Sigmoid colon (tissue), 4 donors: ENCODE measurements around the gene TRAF3.

ENCODE experiments used
- EP300 ChIP-seq, 4 donors: sonication (generic); formaldehyde crosslinking; IDR thresholded peaks; one replicate each; pipeline ENCODE4 v1.6.1; 2017; ENCODE audit warnings: antibody characterized with exemption in 4 of 4
- POLR2A ChIP-seq, 2 donors: fragments of 450-650 bp; IDR thresholded peaks; one replicate each; pipeline ENCODE4 v1.6.1; 2016; ENCODE audit warnings: antibody characterized with exemption in 2 of 2, mild to moderate bottlenecking in 2 of 2, moderate library complexity in 2 of 2
- POLR2AphosphoS5 ChIP-seq, 4 donors: sonication (generic); formaldehyde crosslinking; IDR thresholded peaks; one replicate each; pipeline ENCODE4 v1.6.1; 2017; ENCODE audit warnings: antibody characterized with exemption in 4 of 4
- TF ChIP-seq, protein P1 (sequence below), 4 experiments: fragments of 450-650 bp in 3 of 4; fragments of 200-600 bp in 1 of 4; IDR thresholded peaks; one replicate each; pipeline ENCODE4 v1.5.1; 2016 to 2019; ENCODE audit warnings: antibody characterized with exemption in 4 of 4, mild to moderate bottlenecking in 3 of 4, moderate library complexity in 2 of 4

DNA sequence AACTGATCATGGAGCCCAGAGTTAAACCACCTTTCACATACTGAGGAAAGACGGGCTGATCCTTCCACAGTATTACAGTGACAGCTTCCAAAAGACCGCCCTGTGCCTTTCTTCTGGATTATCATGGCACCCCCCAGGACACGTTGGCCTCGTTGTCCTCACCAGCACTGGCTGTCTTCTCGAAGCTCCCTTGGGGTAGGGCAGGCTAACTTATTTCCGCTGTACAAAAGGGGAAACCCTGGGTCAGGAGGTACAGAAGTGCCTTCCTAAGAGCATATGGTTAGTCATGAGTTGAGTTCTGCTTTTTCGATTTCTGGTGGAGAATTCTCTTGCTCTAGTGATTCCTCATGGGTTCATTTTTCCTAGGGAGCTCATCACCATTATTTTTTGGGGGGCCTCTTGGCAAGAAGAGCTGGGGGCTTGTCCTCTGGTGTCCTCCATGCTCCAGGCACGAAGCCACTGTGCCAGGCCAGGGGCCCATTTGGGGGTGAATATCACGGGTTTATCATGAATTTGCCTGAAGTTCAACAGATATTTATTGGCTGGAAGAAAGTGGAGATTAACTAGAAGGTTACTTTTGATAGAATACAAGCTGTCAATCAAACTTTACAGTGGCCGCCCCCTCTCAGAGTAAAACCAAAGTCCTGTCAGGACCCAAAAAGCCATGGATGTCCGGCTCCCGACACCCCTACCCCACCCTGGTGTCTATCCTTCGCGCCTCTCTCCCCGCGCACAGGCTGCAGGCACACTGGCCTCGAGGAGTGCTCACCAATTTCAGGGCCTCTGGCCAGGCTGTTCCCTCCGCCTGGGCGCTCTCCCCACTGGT is 8.8 kb upstream of the TRAF3 start:
- TF ChIP-seq, protein P1, sequence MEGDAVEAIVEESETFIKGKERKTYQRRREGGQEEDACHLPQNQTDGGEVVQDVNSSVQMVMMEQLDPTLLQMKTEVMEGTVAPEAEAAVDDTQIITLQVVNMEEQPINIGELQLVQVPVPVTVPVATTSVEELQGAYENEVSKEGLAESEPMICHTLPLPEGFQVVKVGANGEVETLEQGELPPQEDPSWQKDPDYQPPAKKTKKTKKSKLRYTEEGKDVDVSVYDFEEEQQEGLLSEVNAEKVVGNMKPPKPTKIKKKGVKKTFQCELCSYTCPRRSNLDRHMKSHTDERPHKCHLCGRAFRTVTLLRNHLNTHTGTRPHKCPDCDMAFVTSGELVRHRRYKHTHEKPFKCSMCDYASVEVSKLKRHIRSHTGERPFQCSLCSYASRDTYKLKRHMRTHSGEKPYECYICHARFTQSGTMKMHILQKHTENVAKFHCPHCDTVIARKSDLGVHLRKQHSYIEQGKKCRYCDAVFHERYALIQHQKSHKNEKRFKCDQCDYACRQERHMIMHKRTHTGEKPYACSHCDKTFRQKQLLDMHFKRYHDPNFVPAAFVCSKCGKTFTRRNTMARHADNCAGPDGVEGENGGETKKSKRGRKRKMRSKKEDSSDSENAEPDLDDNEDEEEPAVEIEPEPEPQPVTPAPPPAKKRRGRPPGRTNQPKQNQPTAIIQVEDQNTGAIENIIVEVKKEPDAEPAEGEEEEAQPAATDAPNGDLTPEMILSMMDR (IDR thresholded peaks at IDR 0.05), result no peak
- TF ChIP-seq POLR2AphosphoS5 (IDR thresholded peaks at IDR 0.05) (peak in 1 of 4 donors; percentile 14), EP300 (IDR thresholded peaks at IDR 0.05) (no peak), POLR2A (IDR thresholded peaks at IDR 0.05) (no peak)
